Gastrocnemius medialis (tissue), 4 donors: Measurements from ENCODE around the gene NES.

Source experiments
- POLR2A ChIP-seq, 2 donors: fragments of 450-650 bp; IDR thresholded peaks; one replicate each; pipeline ENCODE4 v1.6.1; 2017; ENCODE audit warnings: antibody characterized with exemption in 2 of 2, mild to moderate bottlenecking in 2 of 2, moderate library complexity in 2 of 2
- TF ChIP-seq, protein P1 (sequence below), 5 experiments: fragments of 450-650 bp in 3 of 5; fragments of 200-600 bp in 2 of 5; sonication (generic) in 2 of 5; IDR thresholded peaks in 4 of 5; conservative IDR thresholded peaks in 1 of 5; 1 replicate in 4 of 5; 2 replicates in 1 of 5; pipeline ENCODE4 v1.5.1; 2016 to 2019; ENCODE audit warnings: antibody characterized with exemption in 5 of 5, mild to moderate bottlenecking in 3 of 5, moderate library complexity in 3 of 5

DNA sequence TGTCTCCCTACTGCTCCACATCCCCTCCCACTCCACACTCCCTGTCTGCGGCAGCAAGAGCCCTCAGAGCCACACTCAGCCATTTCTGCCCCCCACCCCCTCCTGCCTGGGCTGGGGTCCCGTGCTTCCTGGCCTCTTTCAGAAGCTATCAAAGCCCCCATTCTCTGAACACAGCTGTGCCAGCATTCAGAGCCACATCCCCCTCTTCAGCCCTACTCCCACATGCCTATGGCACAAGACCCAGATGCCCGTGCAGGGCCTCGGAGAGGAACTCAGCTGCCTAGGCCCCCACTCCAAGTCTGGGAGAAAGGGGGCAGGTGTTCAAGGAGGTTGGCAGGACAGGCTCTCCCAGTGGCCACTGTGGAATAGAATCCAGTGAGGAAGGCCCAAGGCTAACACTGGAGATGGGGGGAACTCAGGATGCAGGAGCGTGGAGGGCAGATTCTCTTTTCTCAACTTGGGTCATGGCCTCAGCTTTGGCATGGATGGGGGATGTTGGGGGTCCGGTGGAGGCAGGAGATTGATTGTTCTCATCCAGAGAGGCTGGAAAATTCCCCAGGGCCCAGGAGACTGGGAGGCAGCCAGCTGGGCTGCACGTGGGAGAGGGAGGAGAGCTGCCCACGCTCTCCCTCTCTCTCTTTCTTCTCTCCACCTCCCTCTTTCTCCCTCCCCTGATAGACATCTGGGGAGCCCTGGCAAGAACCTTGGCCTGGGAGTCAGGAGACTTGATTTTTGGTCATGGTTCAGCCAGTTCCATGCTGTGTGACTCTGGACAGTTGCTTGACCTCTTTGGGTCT lies 38.8 kb downstream of the NES start:
- TF ChIP-seq, protein P1, sequence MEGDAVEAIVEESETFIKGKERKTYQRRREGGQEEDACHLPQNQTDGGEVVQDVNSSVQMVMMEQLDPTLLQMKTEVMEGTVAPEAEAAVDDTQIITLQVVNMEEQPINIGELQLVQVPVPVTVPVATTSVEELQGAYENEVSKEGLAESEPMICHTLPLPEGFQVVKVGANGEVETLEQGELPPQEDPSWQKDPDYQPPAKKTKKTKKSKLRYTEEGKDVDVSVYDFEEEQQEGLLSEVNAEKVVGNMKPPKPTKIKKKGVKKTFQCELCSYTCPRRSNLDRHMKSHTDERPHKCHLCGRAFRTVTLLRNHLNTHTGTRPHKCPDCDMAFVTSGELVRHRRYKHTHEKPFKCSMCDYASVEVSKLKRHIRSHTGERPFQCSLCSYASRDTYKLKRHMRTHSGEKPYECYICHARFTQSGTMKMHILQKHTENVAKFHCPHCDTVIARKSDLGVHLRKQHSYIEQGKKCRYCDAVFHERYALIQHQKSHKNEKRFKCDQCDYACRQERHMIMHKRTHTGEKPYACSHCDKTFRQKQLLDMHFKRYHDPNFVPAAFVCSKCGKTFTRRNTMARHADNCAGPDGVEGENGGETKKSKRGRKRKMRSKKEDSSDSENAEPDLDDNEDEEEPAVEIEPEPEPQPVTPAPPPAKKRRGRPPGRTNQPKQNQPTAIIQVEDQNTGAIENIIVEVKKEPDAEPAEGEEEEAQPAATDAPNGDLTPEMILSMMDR (IDR thresholded peaks at IDR 0.05 in 4 of 5, conservative IDR thresholded peaks at IDR 0.05 in 1 of 5): no peak
- no peak for TF ChIP-seq POLR2A (IDR thresholded peaks at IDR 0.05)
